SW480 (cell line): ENCODE measurements around the gene ANXA4.
"Not testable (repeated sequence)": the region's sequence is repeated elsewhere in the genome, so short reads cannot be mapped to it uniquely, and the experiment has no call there.

Experiments
- DNase-seq: peaks from one replicate; pipeline ENCODE4 v3.0.0-alpha.2; 2016; ENCODE audit warnings: low spot score

Gene ANXA4

GRCh38 chr2:69755862-69756467 lies 14.0 kb downstream of the ANXA4 start:
- peak; percentile 89 for DNase-seq

GRCh38 chr2:69762025-69762424 lies 20.1 kb downstream of the ANXA4 start:
- DNase-seq, result no peak

GRCh38 chr2:69762513-69763494 lies 20.9 kb downstream of the ANXA4 start:
- DNase-seq, result no peak

- DNase-seq, result not testable (repeated sequence)
Observed at GRCh38 chr2:69763831-69764230, 21.9 kb downstream of the ANXA4 start.

- peak; percentile 80 for DNase-seq
Observed at GRCh38 chr2:69764286-69765095, 22.6 kb downstream of the ANXA4 start.

GRCh38 chr2:69765096-69765380 lies 23.1 kb downstream of the ANXA4 start:
- DNase-seq, result no peak

GRCh38 chr2:69766014-69766413 lies 24.1 kb downstream of the ANXA4 start:
- no peak for DNase-seq

- DNase-seq, result no peak
Observed at GRCh38 chr2:69767034-69767433, 25.1 kb downstream of the ANXA4 start.

GRCh38 chr2:69768235-69768634 lies 26.3 kb downstream of the ANXA4 start:
- no peak for DNase-seq

GRCh38 chr2:69768789-69769188 lies 26.9 kb downstream of the ANXA4 start:
- no peak for DNase-seq

GRCh38 chr2:69769272-69769671 lies 27.3 kb downstream of the ANXA4 start:
- DNase-seq, result no peak

GRCh38 chr2:69770193-69770702 lies 28.3 kb downstream of the ANXA4 start:
- peak; percentile 98 for DNase-seq

- DNase-seq, result no peak
Observed at GRCh38 chr2:69770747-69771146, 28.8 kb downstream of the ANXA4 start.

GRCh38 chr2:69771461-69771860 lies 29.5 kb downstream of the ANXA4 start:
- no peak for DNase-seq

- peak; percentile 59 for DNase-seq
Observed at GRCh38 chr2:69773206-69773605, 31.3 kb downstream of the ANXA4 start.

GRCh38 chr2:69774258-69774983 lies 32.5 kb downstream of the ANXA4 start:
- DNase-seq, result not testable (repeated sequence)

- DNase-seq, result no peak
Observed at GRCh38 chr2:69774984-69775982, 33.3 kb downstream of the ANXA4 start.

- no peak for DNase-seq
Observed at GRCh38 chr2:69776886-69777785, 35.2 kb downstream of the ANXA4 start.

- DNase-seq, result no peak
Observed at GRCh38 chr2:69777786-69778105, 35.8 kb downstream of the ANXA4 start.
